Keratinocyte (primary cell): ENCODE results near the gene GNB1. TPM values are rescaled to one million over a fixed set of nuclear protein-coding genes. Genes with fewer than 3 reads are reported as not detected.

ENCODE experiments used
- DNase-seq: peaks from one replicate; pipeline ENCODE4 v3.0.0-alpha.2; 2011; ENCODE audit warnings: low read depth, missing footprints, low spot score
- FAIRE-seq: peaks from 2 replicates; lab custom pipeline; 2011; peaks lifted over from hg19 to GRCh38; lab: Jason Lieb, UNC
- H2AFZ ChIP-seq: 2 replicates; pipeline ENCODE4 v1.6.0; 2012; ENCODE audit warnings: low read length, control low read depth, inconsistent platforms; ENCODE audit not compliant: control insufficient read depth
- H3K27ac ChIP-seq: 2 replicates; pipeline ENCODE4 v1.5.1; 2011; ENCODE audit warnings: low read length; ENCODE audit not compliant: control insufficient read depth, insufficient read depth
- H3K27me3 ChIP-seq: 3 replicates; pipeline ENCODE4 v1.6.0; 2011; ENCODE audit warnings: low read length; ENCODE audit not compliant: control insufficient read depth, insufficient read depth; ENCODE audit errors: extremely low read depth
- H3K36me3 ChIP-seq, 2 experiments: 2 replicates in 1 of 2; 3 replicates in 1 of 2; pipeline ENCODE4 v1.5.1; 2011; ENCODE audit warnings: low read length in 2 of 2, mild to moderate bottlenecking in 1 of 2; ENCODE audit not compliant: control insufficient read depth in 2 of 2, insufficient read depth in 2 of 2; ENCODE audit errors: extremely low read depth in 1 of 2
- H3K4me1 ChIP-seq: 3 replicates; pipeline ENCODE4 v1.5.1; 2011; ENCODE audit warnings: low read length; ENCODE audit not compliant: control insufficient read depth, insufficient read depth; ENCODE audit errors: extremely low read depth
- H3K4me2 ChIP-seq: 3 replicates; pipeline ENCODE4 v1.6.0; 2011; ENCODE audit warnings: low read depth, low read length; ENCODE audit not compliant: control insufficient read depth, insufficient read depth; ENCODE audit errors: extremely low read depth
- H3K4me3 ChIP-seq, 3 experiments: fragments of 200-600 bp in 1 of 3; sonication (generic) in 1 of 3; 2 replicates in 2 of 3; 3 replicates in 1 of 3; pipeline ENCODE4 v1.5.1; 2011 to 2016; ENCODE audit warnings: low read length in 3 of 3, mild to moderate bottlenecking in 3 of 3, control low read depth in 2 of 3, inconsistent platforms in 1 of 3, low read depth in 1 of 3, mixed read lengths in 1 of 3, mixed run types in 1 of 3, moderate library complexity in 1 of 3; ENCODE audit not compliant: control insufficient read depth in 2 of 3, insufficient read depth in 2 of 3; ENCODE audit errors: extremely low read depth in 1 of 3
- H3K79me2 ChIP-seq: 2 replicates; pipeline ENCODE4 v1.6.0; 2012; ENCODE audit warnings: low read length; ENCODE audit not compliant: control insufficient read depth, insufficient read depth
- H3K9ac ChIP-seq: 3 replicates; pipeline ENCODE4 v1.6.0; 2011; ENCODE audit warnings: low read length; ENCODE audit not compliant: control insufficient read depth, insufficient read depth; ENCODE audit errors: extremely low read depth
- H3K9me1 ChIP-seq: 3 replicates; pipeline ENCODE4 v1.6.0; 2011; ENCODE audit warnings: low read length; ENCODE audit not compliant: control insufficient read depth, insufficient read depth; ENCODE audit errors: extremely low read depth
- H3K9me3 ChIP-seq: 2 replicates; pipeline ENCODE4 v1.5.1; 2012; ENCODE audit warnings: low read depth, low read length; ENCODE audit not compliant: control insufficient read depth
- H4K20me1 ChIP-seq: 3 replicates; pipeline ENCODE4 v1.6.0; 2011; ENCODE audit warnings: low read length; ENCODE audit not compliant: control insufficient read depth, insufficient read depth; ENCODE audit errors: extremely low read depth
- CTCF ChIP-seq, 3 experiments: IDR thresholded peaks in 1 of 3; conservative IDR thresholded peaks in 1 of 3; optimal IDR thresholded peaks in 1 of 3; 2 replicates in 2 of 3; 3 replicates in 1 of 3; pipeline versions ENCODE3 to v1.5.1; 2011; ENCODE audit warnings: low read length in 3 of 3, mild to moderate bottlenecking in 3 of 3, moderate library complexity in 2 of 3, control low read depth in 1 of 3, inconsistent platforms in 1 of 3; ENCODE audit not compliant: insufficient read depth in 2 of 3; ENCODE audit errors: extremely low read depth in 1 of 3
- EZH2 ChIP-seq: IDR thresholded peaks from one replicate; pipeline ENCODE4 v1.6.1; 2012; ENCODE audit warnings: inconsistent platforms, mild to moderate bottlenecking, low read length, moderate library complexity
- dilution Hi-C: fragments of 300-500 bp; cut with MboI; formaldehyde crosslinking; loops from one replicate; pipeline ENCODE4 v1.7.0; 2020; ENCODE audit warnings: low sequenced_read_pairs; ENCODE audit not compliant: extremely low pct_ligation_motif_present
- polyA plus RNA-seq, 5 experiments: library from polyadenylated mRNA; depleted of rRNA in 3 of 5; stranded (reverse) in 3 of 5; stranded (forward) in 1 of 5; unstranded in 1 of 5; fragments of >200 nt; gene quantifications; 1 replicate in 1 of 5; 2 replicates in 3 of 5; 3 replicates in 1 of 5; pipeline versions ENCODE4 v1.2.1 to v1.2.3, GENCODE V29; 2011 to 2012; ENCODE audit warnings: missing spikeins in 2 of 5, low read depth in 1 of 5, low replicate concordance in 1 of 5

Gene GNB1
- polyA plus RNA-seq, 1 donor (not counting 4 experiments of a cell fraction or from before 2014, with no cell fraction given), result 364 TPM

- DNase-seq (no peak), FAIRE-seq (no peak)
- peaks cover 30% of the 10 kb centered on the region for H3K4me1 ChIP-seq
- H3K4me3 ChIP-seq, result no peak overlapping the region
- H3K9me3 ChIP-seq, result no peaks in the 10 kb centered on the region
- H3K9me1 ChIP-seq, result no peaks in the 10 kb centered on the region
- no peak overlapping the region for H3K9ac ChIP-seq
- no peak overlapping the region for H2AFZ ChIP-seq
- peak overlapping the region; percentile 15 for H3K27ac ChIP-seq
- H4K20me1 ChIP-seq, result no peaks in the 10 kb centered on the region
- H3K27me3 ChIP-seq, result no peaks in the 10 kb centered on the region
- TF ChIP-seq EZH2 (no peak), CTCF (optimal IDR thresholded peaks at IDR 0.05 in 1 of 3, IDR thresholded peaks at IDR 0.05 in 1 of 3, conservative IDR thresholded peaks at IDR 0.05 in 1 of 3; ENCODE audit: extremely low read depth in 1 of 3, insufficient read depth in 2 of 3, low read length in 3 of 3) (no peak)
- no peak overlapping the region for H3K4me2 ChIP-seq
- H3K36me3 ChIP-seq, result peaks cover 30 to 31% of the 10 kb centered on the region in 2 experiments
- dilution Hi-C loops, result no loop called here
- peaks cover 8% of the 10 kb centered on the region for H3K79me2 ChIP-seq
Observed at GRCh38 chr1:1784933-1785332, 106.0 kb downstream of the GNB1 start.

DNA sequence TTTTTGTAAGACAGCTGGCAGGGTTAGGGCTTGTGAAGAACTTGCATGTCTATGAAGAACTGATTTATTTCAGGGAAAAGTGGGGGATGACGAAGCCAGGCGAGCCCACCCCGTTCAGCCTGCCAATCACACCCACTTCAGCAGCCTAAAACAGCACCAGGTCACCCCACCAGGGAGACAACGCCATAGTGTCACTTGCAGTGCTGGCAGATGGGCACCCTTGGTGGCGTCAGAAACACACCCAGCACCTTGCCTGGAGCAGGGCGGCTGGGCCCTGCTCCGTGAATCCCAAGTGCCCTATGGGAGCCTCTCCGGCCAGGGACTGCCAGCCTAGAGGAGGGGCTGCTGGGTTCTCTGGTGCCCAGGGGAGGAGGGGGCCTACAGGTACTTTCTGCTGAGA lies 107.6 kb downstream of the GNB1 start:
- Histone ChIP-seq H2AFZ (no peak overlapping the region), H3K4me2 (peak overlapping the region; percentile 50), H3K9me3 (no peaks in the 10 kb centered on the region), H3K9ac (peak overlapping the region; percentile 3), H3K4me3 (no peak overlapping the region), H3K9me1 (no peaks in the 10 kb centered on the region), H3K27ac (no peak overlapping the region), H4K20me1 (no peaks in the 10 kb centered on the region), H3K27me3 (no peaks in the 10 kb centered on the region), H3K4me1 (peaks cover 38% of the 10 kb centered on the region), H3K36me3 (peaks cover 19 to 20% of the 10 kb centered on the region in 2 experiments), H3K79me2 (no peaks in the 10 kb centered on the region)
- no peak for TF ChIP-seq EZH2
- no peak for TF ChIP-seq CTCF (optimal IDR thresholded peaks at IDR 0.05 in 1 of 3, IDR thresholded peaks at IDR 0.05 in 1 of 3, conservative IDR thresholded peaks at IDR 0.05 in 1 of 3; ENCODE audit: extremely low read depth in 1 of 3, insufficient read depth in 2 of 3, low read length in 3 of 3)
- DNase-seq, result no peak
- FAIRE-seq, result no peak
- dilution Hi-C loops, result no loop called here
